GM12878 (cell line): Measurements from ENCODE around the gene SLC38A2. TPM values are rescaled to one million over a fixed set of nuclear protein-coding genes. Genes with fewer than 3 reads are reported as not detected.

Experiments used
- ATAC-seq: fragments of 200-7000 bp; cut with Tn5 transposase; 3 replicates; pipeline ENCODE4 v1.9.1; 2020; ENCODE audit warnings: mild to moderate bottlenecking, moderate library complexity
- BruUV-seq: library from RNA; stranded (reverse); fragments of 400-500 nt; replicated peaks from 2 replicates; lab custom pipeline; 2021; lab: Mats Ljungman, UMichigan
- CTCF ChIA-PET: fragments of 300-600 bp; sonication (Branson Sonifier 250); formaldehyde crosslinking; extraction: SDS; loops from one replicate; lab custom pipeline; 2021; ENCODE audit warnings: inconsistent platforms; lab: Yijun Ruan, JAX
- POLR2A ChIA-PET: fragments of 350-600 bp; formaldehyde crosslinking; extraction: SDS; loops from one replicate; lab custom pipeline; 2021; ENCODE audit warnings: inconsistent platforms; lab: Charles Lee
- RAD21 ChIA-PET: fragments of 300-600 bp; sonication (Branson Sonifier 250); formaldehyde crosslinking; loops from one replicate; lab custom pipeline; 2023; ENCODE audit warnings: antibody characterized with exemption; ENCODE audit not compliant: unreplicated experiment; lab: Charles Lee
- SMC1A ChIA-PET: fragments of 300-600 bp; sonication (Branson Sonifier 250); formaldehyde crosslinking; loops from one replicate; lab custom pipeline; 2023; ENCODE audit not compliant: unreplicated experiment, uncharacterized antibody; lab: Charles Lee
- DNase-seq: peaks from one replicate; pipeline ENCODE4 v3.0.0-alpha.2; 2011; ENCODE audit warnings: low read depth, low spot score
- FAIRE-seq: peaks from 3 replicates; lab custom pipeline; 2011; peaks lifted over from hg19 to GRCh38; lab: Jason Lieb, UNC
- H2AFZ ChIP-seq: 2 replicates; pipeline ENCODE4 v1.6.0; 2011; ENCODE audit warnings: low read depth, low read length, control low read depth; ENCODE audit not compliant: control insufficient read depth
- H3K27ac ChIP-seq: 2 replicates; pipeline ENCODE4 v1.5.1; 2011; ENCODE audit warnings: control low read depth; ENCODE audit not compliant: control insufficient read depth, insufficient read depth
- H3K27me3 ChIP-seq, 2 experiments: replicated peaks in 1 of 2; 2 replicates each; pipeline versions ENCODE4 v1.6.0 to v1.6.1; 2011; ENCODE audit warnings: low read length in 1 of 2; ENCODE audit not compliant: control insufficient read depth in 2 of 2, insufficient read depth in 2 of 2
- H3K36me3 ChIP-seq, 2 experiments: 2 replicates each; pipeline ENCODE4 v1.5.1; 2011; ENCODE audit warnings: low read length in 1 of 2; ENCODE audit not compliant: control insufficient read depth in 2 of 2, insufficient read depth in 2 of 2
- H3K4me1 ChIP-seq: 2 replicates; pipeline ENCODE4 v1.6.1; 2011; ENCODE audit warnings: mild to moderate bottlenecking, low read length, moderate library complexity, mixed read lengths; ENCODE audit not compliant: control insufficient read depth, insufficient read depth
- H3K4me2 ChIP-seq: 2 replicates; pipeline ENCODE4 v1.6.0; 2011; ENCODE audit warnings: control low read depth; ENCODE audit not compliant: control insufficient read depth, insufficient read depth
- H3K4me3 ChIP-seq: fragments of 200-600 bp; sonication (generic); 2 replicates; pipeline ENCODE4 v1.5.1; 2016
- H3K79me2 ChIP-seq: 2 replicates; pipeline ENCODE4 v1.6.0; 2011; ENCODE audit warnings: low read length; ENCODE audit not compliant: control insufficient read depth, insufficient read depth
- H3K9ac ChIP-seq: 2 replicates; pipeline ENCODE4 v1.8.0; 2011; ENCODE audit warnings: low read length, control low read depth, mixed read lengths; ENCODE audit not compliant: control insufficient read depth, insufficient read depth
- H3K9me3 ChIP-seq: replicated peaks from 3 replicates; pipeline ENCODE4 v1.5.1; 2011; ENCODE audit warnings: mild to moderate bottlenecking, low read length; ENCODE audit not compliant: control insufficient read depth, insufficient read depth
- H4K20me1 ChIP-seq: 2 replicates; pipeline ENCODE4 v1.6.0; 2011; ENCODE audit not compliant: control insufficient read depth, insufficient read depth
- PAX5 ChIP-seq: IDR thresholded peaks from 2 replicates; pipeline ENCODE4 v1.6.1; 2011; ENCODE audit warnings: low read depth, low read length, borderline replicate concordance
- POU2F2 ChIP-seq: IDR thresholded peaks from 3 replicates; pipeline ENCODE4 v1.6.1; 2011; ENCODE audit warnings: low read depth, mild to moderate bottlenecking, low read length, borderline replicate concordance
- TCF3 ChIP-seq: IDR thresholded peaks from 2 replicates; pipeline ENCODE4 v1.6.1; 2012; ENCODE audit warnings: low read depth, mild to moderate bottlenecking, low read length, borderline replicate concordance; ENCODE audit not compliant: insufficient read depth
- ZNF24 ChIP-seq: fragments of 450-650 bp; IDR thresholded peaks from 2 replicates; pipeline ENCODE4 v1.6.1; 2017; ENCODE audit warnings: antibody characterized with exemption, mild to moderate bottlenecking
- WGBS: methylation state at CpG from one replicate; pipeline ENCODE4 v1.1.6; 2016; ENCODE audit warnings: low lambda C conversion rate; ENCODE audit not compliant: insufficient replicate concordance, insufficient coverage; ENCODE audit errors: missing lambda C conversion rate; 5-methylcytosine and 5-hydroxymethylcytosine counted together
- in situ Hi-C: fragments of 300-500 bp; cut with MboI; formaldehyde crosslinking; loops from 9 replicates; pipeline ENCODE4 v1.14.3; 2018; ENCODE audit warnings: mixed read lengths
- intact Hi-C: fragments of 100-400 bp; cut with micrococcal nuclease; formaldehyde crosslinking; loops from one replicate; pipeline ENCODE4 v1.14.2; 2022; ENCODE audit not compliant: unreplicated experiment
- polyA plus RNA-seq, 11 experiments: library from polyadenylated mRNA; depleted of rRNA in 4 of 11; unstranded in 6 of 11; stranded (reverse) in 5 of 11; fragments of >200 nt; fragmentation: Nextera tagmentation in 4 of 11; fragmentation: Illumina TruSeq in 1 of 11; extraction: Ambion mirVana in 4 of 11; extraction: Trizol in 1 of 11; gene quantifications; 1 replicate in 1 of 11; 2 replicates in 10 of 11; pipeline versions ENCODE4 v1.2.1 to v1.2.3, GENCODE V29; 2011 to 2016; ENCODE audit warnings: inconsistent platforms in 2 of 11, missing spikeins in 2 of 11, low read depth in 1 of 11
- total RNA-seq, 4 experiments: library from RNA; depleted of rRNA in 3 of 4; stranded (reverse); fragments of >200 nt in 3 of 4; fragmentation: Illumina TruSeq in 1 of 4; extraction: Trizol in 1 of 4; gene quantifications; 2 replicates each; pipeline versions ENCODE4 v1.2.1 to v1.2.3, GENCODE V29; 2013 to 2021
- TF ChIP-seq, protein P1 (sequence below): fragments of 450-650 bp; IDR thresholded peaks from 2 replicates; pipeline ENCODE4 v1.6.1; 2016; ENCODE audit warnings: mild to moderate bottlenecking, moderate library complexity, borderline replicate concordance
- TF ChIP-seq, protein P2 (sequence below): fragments of 450-650 bp; IDR thresholded peaks from 2 replicates; pipeline ENCODE4 v1.6.1; 2016; ENCODE audit warnings: mild to moderate bottlenecking
- TF ChIP-seq, protein P3 (sequence below): fragments of 450-650 bp; IDR thresholded peaks from 2 replicates; pipeline ENCODE4 v1.6.1; 2016; ENCODE audit warnings: mild to moderate bottlenecking

SLC38A2 gene
- total and polyA plus RNA-seq, 10 of the 15 experiments (the other 5 are each of a cell fraction or from before 2014, with no cell fraction given) = 36.2 to 118 (median 79.8) TPM

DNA sequence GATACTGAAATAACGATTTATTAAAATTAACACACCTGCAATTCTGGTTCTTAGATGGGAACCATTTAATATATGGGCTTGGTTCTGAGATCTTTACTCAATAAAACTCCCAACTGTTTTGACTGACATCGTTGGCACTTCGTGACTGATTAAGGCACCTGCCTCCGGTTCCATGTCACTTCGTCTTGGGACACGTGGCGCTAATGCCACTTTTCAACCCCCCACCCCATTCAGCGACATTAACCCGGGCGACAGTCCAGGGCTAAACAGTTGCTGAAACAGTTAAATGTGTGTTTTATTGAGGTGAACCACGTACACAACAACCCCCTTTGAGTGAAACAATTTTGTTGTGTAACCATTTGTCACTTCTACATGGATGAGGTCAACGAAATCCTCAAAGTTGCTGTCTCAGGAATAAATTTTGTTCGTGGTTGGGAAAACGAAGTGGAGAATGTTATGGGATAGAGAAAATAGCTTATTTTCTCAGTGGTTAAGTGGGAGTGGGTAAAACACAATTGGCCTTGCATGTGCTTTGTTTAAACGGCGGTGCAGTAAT is 9.9 kb upstream of the SLC38A2 start:
- ATAC-seq (no peak), DNase-seq (no peak), FAIRE-seq (no peak)
- SMC1A ChIA-PET = interaction anchor here (0.8 to 2.2 kb wide), 10 partner anchors 9 to 279 kb away, joined by 3 to 9 read pairs (median 4); no protein-coding TSS in a partner anchor
- Histone ChIP-seq H3K27ac (peak overlapping the region; percentile 89), H3K9me3 (no peaks in the 10 kb centered on the region; the same call in 2 of the 3 replicates), H3K4me2 (peak overlapping the region; percentile 95), H3K27me3 (no peaks in the 10 kb centered on the region), H3K36me3 (0 out of 4 replicates have a peak, but pooled peaks cover 0 to 3% of the 10 kb centered on the region in 2 experiments), H3K4me3 (peak overlapping the region; percentile 80), H3K4me1 (peaks cover 17% of the 10 kb centered on the region), H4K20me1 (no peaks in the 10 kb centered on the region), H2AFZ (peak overlapping the region; percentile 82), H3K9ac (peak overlapping the region; percentile 88), H3K79me2 (peaks cover 37% of the 10 kb centered on the region)
- TF ChIP-seq, protein P1, sequence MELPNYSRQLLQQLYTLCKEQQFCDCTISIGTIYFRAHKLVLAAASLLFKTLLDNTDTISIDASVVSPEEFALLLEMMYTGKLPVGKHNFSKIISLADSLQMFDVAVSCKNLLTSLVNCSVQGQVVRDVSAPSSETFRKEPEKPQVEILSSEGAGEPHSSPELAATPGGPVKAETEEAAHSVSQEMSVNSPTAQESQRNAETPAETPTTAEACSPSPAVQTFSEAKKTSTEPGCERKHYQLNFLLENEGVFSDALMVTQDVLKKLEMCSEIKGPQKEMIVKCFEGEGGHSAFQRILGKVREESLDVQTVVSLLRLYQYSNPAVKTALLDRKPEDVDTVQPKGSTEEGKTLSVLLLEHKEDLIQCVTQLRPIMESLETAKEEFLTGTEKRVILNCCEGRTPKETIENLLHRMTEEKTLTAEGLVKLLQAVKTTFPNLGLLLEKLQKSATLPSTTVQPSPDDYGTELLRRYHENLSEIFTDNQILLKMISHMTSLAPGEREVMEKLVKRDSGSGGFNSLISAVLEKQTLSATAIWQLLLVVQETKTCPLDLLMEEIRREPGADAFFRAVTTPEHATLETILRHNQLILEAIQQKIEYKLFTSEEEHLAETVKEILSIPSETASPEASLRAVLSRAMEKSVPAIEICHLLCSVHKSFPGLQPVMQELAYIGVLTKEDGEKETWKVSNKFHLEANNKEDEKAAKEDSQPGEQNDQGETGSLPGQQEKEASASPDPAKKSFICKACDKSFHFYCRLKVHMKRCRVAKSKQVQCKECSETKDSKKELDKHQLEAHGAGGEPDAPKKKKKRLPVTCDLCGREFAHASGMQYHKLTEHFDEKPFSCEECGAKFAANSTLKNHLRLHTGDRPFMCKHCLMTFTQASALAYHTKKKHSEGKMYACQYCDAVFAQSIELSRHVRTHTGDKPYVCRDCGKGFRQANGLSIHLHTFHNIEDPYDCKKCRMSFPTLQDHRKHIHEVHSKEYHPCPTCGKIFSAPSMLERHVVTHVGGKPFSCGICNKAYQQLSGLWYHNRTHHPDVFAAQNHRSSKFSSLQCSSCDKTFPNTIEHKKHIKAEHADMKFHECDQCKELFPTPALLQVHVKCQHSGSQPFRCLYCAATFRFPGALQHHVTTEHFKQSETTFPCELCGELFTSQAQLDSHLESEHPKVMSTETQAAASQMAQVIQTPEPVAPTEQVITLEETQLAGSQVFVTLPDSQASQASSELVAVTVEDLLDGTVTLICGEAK = peak; percentile 49; the same call in 1 of the 2 replicates
- TF ChIP-seq, protein P2, sequence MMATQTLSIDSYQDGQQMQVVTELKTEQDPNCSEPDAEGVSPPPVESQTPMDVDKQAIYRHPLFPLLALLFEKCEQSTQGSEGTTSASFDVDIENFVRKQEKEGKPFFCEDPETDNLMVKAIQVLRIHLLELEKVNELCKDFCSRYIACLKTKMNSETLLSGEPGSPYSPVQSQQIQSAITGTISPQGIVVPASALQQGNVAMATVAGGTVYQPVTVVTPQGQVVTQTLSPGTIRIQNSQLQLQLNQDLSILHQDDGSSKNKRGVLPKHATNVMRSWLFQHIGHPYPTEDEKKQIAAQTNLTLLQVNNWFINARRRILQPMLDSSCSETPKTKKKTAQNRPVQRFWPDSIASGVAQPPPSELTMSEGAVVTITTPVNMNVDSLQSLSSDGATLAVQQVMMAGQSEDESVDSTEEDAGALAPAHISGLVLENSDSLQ = no peak
- TF ChIP-seq PAX5 (no peak), TCF3 (no peak), POU2F2 (no peak), ZNF24 (no peak)
- TF ChIP-seq, protein P3, sequence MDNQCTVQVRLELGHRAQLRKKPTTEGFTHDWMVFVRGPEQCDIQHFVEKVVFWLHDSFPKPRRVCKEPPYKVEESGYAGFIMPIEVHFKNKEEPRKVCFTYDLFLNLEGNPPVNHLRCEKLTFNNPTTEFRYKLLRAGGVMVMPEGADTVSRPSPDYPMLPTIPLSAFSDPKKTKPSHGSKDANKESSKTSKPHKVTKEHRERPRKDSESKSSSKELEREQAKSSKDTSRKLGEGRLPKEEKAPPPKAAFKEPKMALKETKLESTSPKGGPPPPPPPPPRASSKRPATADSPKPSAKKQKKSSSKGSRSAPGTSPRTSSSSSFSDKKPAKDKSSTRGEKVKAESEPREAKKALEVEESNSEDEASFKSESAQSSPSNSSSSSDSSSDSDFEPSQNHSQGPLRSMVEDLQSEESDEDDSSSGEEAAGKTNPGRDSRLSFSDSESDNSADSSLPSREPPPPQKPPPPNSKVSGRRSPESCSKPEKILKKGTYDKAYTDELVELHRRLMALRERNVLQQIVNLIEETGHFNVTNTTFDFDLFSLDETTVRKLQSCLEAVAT = peak; percentile 29; the same call in 1 of the 2 replicates
- RAD21 ChIA-PET = interaction anchor here (0.5 to 2.3 kb wide), 5 partner anchors 9 to 279 kb away, joined by 3 to 11 read pairs (median 3); no protein-coding TSS in a partner anchor
- in situ Hi-C loops = loop anchor here (10.0 kb wide), 1 partner anchor 398 kb away; no protein-coding TSS in a partner anchor
- CTCF ChIA-PET = interaction anchor here (1.0 kb wide), 1 partner anchor 88 kb away, joined by 3 read pairs; no protein-coding TSS in a partner anchor
- intact Hi-C loops = loop anchor here (5.0 kb wide), 1 partner anchor 230 kb away; no protein-coding TSS in a partner anchor
- WGBS = 66% methylated on average over 16 of the region's 16 CpGs
- BruUV-seq = TSS peak; percentile 85
- POLR2A ChIA-PET = interaction anchor here (0.6 to 1.0 kb wide), 3 partner anchors 10 to 205 kb away, joined by 3 read pairs; partner anchors contain the start of gene SLC38A1
